ENCODE results near the gene ARFIP1. TPM values are rescaled to one million over a fixed set of nuclear protein-coding genes. Genes with fewer than 3 reads are reported as not detected.

Gene ARFIP1, protein sequence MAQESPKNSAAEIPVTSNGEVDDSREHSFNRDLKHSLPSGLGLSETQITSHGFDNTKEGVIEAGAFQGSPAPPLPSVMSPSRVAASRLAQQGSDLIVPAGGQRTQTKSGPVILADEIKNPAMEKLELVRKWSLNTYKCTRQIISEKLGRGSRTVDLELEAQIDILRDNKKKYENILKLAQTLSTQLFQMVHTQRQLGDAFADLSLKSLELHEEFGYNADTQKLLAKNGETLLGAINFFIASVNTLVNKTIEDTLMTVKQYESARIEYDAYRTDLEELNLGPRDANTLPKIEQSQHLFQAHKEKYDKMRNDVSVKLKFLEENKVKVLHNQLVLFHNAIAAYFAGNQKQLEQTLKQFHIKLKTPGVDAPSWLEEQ
- 10 to 100 TPM in 1 of 2 experiments, 1 to 10 TPM in 1; 8.4 to 10.5 TPM for total RNA-seq

DNA sequence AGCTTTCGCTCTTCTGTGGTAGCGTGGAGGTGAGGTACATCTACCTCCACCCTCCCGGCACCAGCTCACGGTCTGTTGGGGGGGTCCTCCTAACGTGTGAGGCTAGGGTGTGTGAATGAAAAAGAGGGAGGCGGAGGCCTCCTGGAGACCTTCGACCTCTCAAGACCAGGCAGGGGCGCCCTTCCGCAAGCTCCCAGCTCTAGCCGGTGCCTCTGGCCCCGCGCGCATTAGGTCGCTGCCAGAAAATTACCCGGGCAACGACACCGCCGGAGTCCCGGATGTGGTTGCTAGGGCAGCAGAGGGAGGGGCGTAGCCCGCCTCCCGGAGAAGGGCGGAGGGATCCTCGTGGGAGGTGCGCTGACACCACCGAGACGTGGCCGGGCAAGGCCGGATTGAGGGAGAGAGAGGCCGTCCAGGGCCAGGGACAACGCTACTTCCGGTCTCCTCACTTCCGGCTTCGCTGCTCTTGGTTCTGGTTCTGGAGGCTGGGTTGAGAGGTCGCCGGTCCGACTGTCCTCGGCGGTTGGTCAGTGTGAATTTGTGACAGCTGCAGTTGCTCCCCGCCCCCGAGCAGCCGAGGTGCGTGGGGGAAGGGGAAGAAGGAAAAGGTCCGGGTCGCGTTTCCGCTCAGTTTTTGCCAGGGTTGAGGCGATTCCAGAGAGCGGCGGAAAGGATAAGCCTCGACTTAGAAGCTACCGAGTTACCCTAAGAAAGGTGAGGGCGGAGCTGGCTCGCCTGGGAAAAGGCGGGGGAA is at the start of gene ARFIP1, which contains the start of gene TIGD4:
Gene ARFIP1, plus strand, starts transcription at position 442 of the 754 bp plus-strand sequence. CDS start 49,680 bp downstream, outside the sequence.
Gene TIGD4, minus strand, starts transcription at position 218 of the 754 bp plus-strand sequence. CDS start 8,726 bp downstream, outside the sequence.
- peak; percentile 97 for DNase-seq
- peaks cover 2% of the 10 kb centered on the region for H3K36me3 Mint-ChIP-seq (ENCODE audit: low read depth)
- peak; percentile 91 for ATAC-seq
- CTCF ChIA-PET = interaction anchor here (0.7 to 2.3 kb wide), 12 partner anchors 8 to 293 kb away, joined by 3 to 13 read pairs (median 4); no protein-coding TSS in a partner anchor
- peak within 1 kb of the TSS; percentile 94 for H3K27ac Mint-ChIP-seq
- POLR2A ChIA-PET = interaction anchor here (1.1 to 1.5 kb wide), 2 partner anchors 243 to 451 kb away, joined by 3 to 6 read pairs; partner anchors contain the start of gene FBXW7
- intact Hi-C loops (cut with DNase I, micrococcal nuclease) = loop anchor here (1.0 to 5.0 kb wide), 10 partner anchors 28 to 1762 kb away; partner anchors contain the start of genes FBXW7 (in 2 of the 2), FHDC1 (in 1 of the 2), GATB (in 1 of the 2) and LRBA (in 1 of the 2)
- H3K27me3 Mint-ChIP-seq = peaks cover 5% of the 10 kb centered on the region
- peak within 1 kb of the TSS; percentile 96 for H3K4me3 Mint-ChIP-seq
- H3K9me3 Mint-ChIP-seq (ENCODE audit: low read depth) = no peaks in the 10 kb centered on the region
- H3K4me1 Mint-ChIP-seq = peaks cover 44% of the 10 kb centered on the region

DNA sequence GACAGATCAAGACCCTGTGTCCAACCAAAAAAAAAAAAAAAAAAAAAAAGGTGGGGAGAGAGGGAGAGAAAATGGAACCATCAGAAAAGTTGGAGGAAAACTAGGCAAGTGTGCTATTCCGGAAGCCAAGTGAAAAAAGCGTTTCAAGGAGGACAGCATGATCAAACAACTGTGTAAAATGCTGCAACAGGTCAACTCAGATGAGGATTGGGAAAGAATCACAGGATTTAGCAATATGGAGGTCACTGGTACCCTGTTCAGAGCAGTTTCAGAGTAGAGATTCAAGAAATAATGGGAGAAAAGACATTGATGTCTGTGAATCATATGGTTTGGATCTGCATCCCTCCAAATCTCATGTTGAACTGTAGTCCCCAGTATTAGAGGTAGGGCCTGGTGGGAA is 47.8 kb upstream of the ARFIP1 start:
- ChIA-PET CTCF (interaction anchor here (1.4 to 5.1 kb wide), 2 partner anchors 7 to 231 kb away, joined by 4 to 54 read pairs; no protein-coding TSS in a partner anchor), POLR2A (no interaction called here)
- H3K27ac Mint-ChIP-seq = no peak overlapping the region
- ATAC-seq (no peak), DNase-seq (no peak)
- H3K27me3 Mint-ChIP-seq = peaks cover 3% of the 10 kb centered on the region
- no peak overlapping the region for H3K4me3 Mint-ChIP-seq
- intact Hi-C loops (cut with DNase I, micrococcal nuclease) = loop anchor here in 1 of 2 experiments (10.0 kb wide), 1 partner anchor 327 kb away; no protein-coding TSS in a partner anchor
- H3K36me3 Mint-ChIP-seq (ENCODE audit: low read depth) = no peaks in the 10 kb centered on the region
- H3K9me3 Mint-ChIP-seq (ENCODE audit: low read depth) = no peaks in the 10 kb centered on the region
- no peaks in the 10 kb centered on the region for H3K4me1 Mint-ChIP-seq

DNA sequence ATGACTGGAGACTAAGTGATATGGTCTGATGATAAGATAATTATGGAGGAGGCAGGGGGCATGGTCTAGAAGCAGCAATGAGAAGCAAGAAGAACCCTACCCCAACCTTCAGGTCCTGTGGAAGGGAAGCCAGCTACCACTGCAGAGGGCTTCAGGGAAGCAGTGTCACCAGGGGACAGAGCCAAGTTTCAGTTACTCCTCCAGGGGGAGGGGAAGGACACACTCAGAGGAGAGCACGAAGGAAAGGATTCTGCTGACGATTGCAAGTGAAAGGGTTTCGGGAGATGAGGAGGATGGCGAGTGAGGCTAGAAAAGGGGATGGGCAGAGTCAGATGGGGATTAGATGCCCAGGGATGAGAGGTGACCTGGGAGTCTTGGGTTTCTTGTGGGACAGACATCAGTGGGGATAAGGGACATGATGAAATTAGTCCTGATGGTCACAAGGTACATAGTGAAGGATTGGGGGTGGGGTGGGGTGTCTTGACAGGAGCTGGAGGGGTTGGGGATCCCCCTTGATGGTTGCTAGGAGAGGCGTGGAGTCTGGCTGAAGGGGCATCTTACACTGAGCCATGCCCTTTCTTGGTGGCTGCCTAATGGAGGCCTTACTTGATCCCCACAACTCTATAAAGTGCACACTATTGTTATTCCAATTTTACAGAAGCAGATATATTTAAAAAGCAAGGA is 45.6 kb upstream of the ARFIP1 start:
- no peaks in the 10 kb centered on the region for H3K36me3 Mint-ChIP-seq (ENCODE audit: low read depth)
- no peak overlapping the region for H3K27ac Mint-ChIP-seq
- POLR2A ChIA-PET = no interaction called here
- intact Hi-C loops (cut with DNase I, micrococcal nuclease) = loop anchor here (2.0 to 10.0 kb wide), 3 partner anchors 231 to 329 kb away; no protein-coding TSS in a partner anchor
- ATAC-seq (no peak), DNase-seq (no peak)
- peaks cover 3% of the 10 kb centered on the region for H3K27me3 Mint-ChIP-seq
- no peaks in the 10 kb centered on the region for H3K9me3 Mint-ChIP-seq (ENCODE audit: low read depth)
- H3K4me3 Mint-ChIP-seq = no peak overlapping the region
- CTCF ChIA-PET = interaction anchor here (0.6 to 5.1 kb wide), 4 partner anchors 58 to 1400 kb away, joined by 3 to 54 read pairs (median 4); no protein-coding TSS in a partner anchor
- H3K4me1 Mint-ChIP-seq = peaks cover 2% of the 10 kb centered on the region

DNA sequence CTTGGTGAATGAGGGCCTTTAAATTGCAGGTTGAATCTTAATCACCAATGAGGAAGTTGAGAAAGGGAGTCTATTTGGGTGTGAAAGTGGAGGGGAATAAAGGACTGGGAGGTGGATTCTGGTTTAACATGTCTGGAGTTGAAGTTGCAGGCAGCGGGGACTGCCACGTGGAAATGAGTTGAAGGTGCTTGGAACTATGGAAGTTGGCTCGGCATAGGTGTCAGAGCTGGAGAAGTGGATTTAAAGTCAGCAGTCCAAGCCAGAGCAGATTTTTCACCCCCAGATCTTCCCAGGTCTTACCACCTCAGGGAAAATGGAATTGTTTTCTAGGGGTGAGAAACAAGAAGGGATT is 45.1 kb upstream of the ARFIP1 start:
- Mint-ChIP-seq H3K27ac (no peak overlapping the region), H3K36me3 (ENCODE audit: low read depth) (no peaks in the 10 kb centered on the region), H3K4me3 (no peak overlapping the region), H3K27me3 (peaks cover 3% of the 10 kb centered on the region), H3K9me3 (ENCODE audit: low read depth) (no peaks in the 10 kb centered on the region), H3K4me1 (peaks cover 2% of the 10 kb centered on the region)
- DNase-seq (no peak), ATAC-seq (no peak)
- POLR2A ChIA-PET = no interaction called here
- CTCF ChIA-PET = interaction anchor here (0.6 to 5.1 kb wide), 9 partner anchors 13 to 1400 kb away, joined by 3 to 54 read pairs (median 4); no protein-coding TSS in a partner anchor
- intact Hi-C loops (cut with DNase I, micrococcal nuclease) = loop anchor here (1.0 to 10.0 kb wide), 5 partner anchors 232 to 330 kb away; no protein-coding TSS in a partner anchor

DNA sequence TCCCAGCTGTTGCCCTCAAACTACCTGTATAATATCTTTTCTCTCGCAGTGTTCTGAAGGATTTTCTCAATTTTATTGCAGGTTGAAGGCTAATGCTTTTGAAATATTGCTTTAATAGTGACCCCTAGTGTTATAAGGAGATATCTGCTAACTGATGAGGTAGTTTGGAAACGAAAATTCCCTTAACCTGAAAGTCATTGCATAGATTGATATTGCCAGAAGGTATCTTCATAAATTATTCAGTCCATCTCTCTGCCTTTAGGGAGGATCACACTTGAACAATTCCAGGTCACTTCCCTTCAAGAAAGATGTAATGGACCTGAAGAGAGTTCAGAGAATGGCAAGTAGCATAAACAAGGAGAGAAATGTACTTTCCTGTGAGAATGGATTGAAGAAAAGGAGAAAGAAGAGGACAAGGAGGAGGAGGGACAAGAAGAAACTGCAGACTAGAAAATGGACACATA is 44.3 kb upstream of the ARFIP1 start:
- ChIA-PET POLR2A (no interaction called here), CTCF (interaction anchor here (0.7 to 5.1 kb wide), 11 partner anchors 12 to 410 kb away, joined by 3 to 54 read pairs (median 4); no protein-coding TSS in a partner anchor)
- Mint-ChIP-seq H3K27me3 (peaks cover 3% of the 10 kb centered on the region), H3K4me3 (no peak overlapping the region), H3K4me1 (peaks cover 2% of the 10 kb centered on the region), H3K9me3 (ENCODE audit: low read depth) (no peaks in the 10 kb centered on the region), H3K36me3 (ENCODE audit: low read depth) (no peaks in the 10 kb centered on the region), H3K27ac (no peak overlapping the region)
- ATAC-seq = no peak
- intact Hi-C loops (cut with DNase I, micrococcal nuclease) = loop anchor here (1.0 to 10.0 kb wide), 5 partner anchors 233 to 331 kb away; no protein-coding TSS in a partner anchor
- DNase-seq = no peak

DNA sequence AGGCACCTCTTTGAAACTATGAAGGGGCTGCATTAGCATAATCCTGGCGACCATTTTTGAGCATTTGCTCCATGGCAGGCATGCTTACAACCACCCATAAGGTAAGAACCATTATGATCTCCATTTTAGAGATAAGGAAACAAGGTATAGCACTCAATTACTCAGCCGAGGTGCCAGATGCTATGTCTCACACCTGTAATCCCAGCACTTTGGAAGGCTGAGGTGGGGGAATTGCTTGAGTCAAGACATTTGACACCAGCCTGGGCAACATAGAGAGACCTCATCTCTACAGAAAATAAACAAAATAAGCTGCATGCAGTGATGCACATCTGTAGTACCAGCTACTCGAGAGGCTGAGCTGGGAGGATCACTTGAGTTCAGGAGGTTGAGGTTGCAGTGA is 43.8 kb upstream of the ARFIP1 start:
- intact Hi-C loops (cut with DNase I, micrococcal nuclease) = loop anchor here (1.0 to 10.0 kb wide), 5 partner anchors 233 to 331 kb away; no protein-coding TSS in a partner anchor
- H3K4me1 Mint-ChIP-seq = peaks cover 2% of the 10 kb centered on the region
- ATAC-seq (no peak), DNase-seq (no peak)
- H3K36me3 Mint-ChIP-seq (ENCODE audit: low read depth) = no peaks in the 10 kb centered on the region
- no peak overlapping the region for H3K4me3 Mint-ChIP-seq
- peaks cover 3% of the 10 kb centered on the region for H3K27me3 Mint-ChIP-seq
- H3K9me3 Mint-ChIP-seq (ENCODE audit: low read depth) = no peaks in the 10 kb centered on the region
- H3K27ac Mint-ChIP-seq = no peak overlapping the region
- POLR2A ChIA-PET = no interaction called here
- CTCF ChIA-PET = interaction anchor here (0.7 to 5.1 kb wide), 10 partner anchors 9 to 327 kb away, joined by 3 to 54 read pairs (median 4); no protein-coding TSS in a partner anchor

DNA sequence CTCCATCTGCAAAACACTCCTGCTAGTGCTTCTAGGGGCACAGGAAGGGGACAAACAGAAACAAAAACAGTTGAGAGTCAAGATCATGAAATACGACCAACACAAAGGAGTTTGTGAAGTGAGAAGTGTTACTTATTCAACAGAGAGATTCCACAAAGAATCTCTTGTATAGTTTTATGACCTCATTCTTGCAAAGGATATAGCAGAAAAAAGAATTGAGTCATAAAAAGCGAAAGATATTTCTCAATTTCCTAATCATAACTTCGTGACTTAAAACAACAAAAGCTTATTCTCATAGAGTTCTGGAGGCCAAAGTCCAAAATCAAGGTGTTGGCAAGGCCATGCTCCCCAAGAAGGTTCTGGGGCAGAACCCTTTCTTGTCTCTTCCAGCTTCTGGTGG is 40.9 kb upstream of the ARFIP1 start:
- H3K9me3 Mint-ChIP-seq (ENCODE audit: low read depth) = no peaks in the 10 kb centered on the region
- H3K4me3 Mint-ChIP-seq = no peak overlapping the region
- no peak overlapping the region for H3K27ac Mint-ChIP-seq
- H3K4me1 Mint-ChIP-seq = peaks cover 2% of the 10 kb centered on the region
- ATAC-seq = no peak
- ChIA-PET CTCF (interaction anchor here (0.5 to 1.4 kb wide), 3 partner anchors 8 to 349 kb away, joined by 4 read pairs; no protein-coding TSS in a partner anchor), POLR2A (no interaction called here)
- intact Hi-C loops (cut with DNase I, micrococcal nuclease) = loop anchor here in 1 of 2 experiments (10.0 kb wide), 1 partner anchor 334 kb away; no protein-coding TSS in a partner anchor
- peaks cover 3% of the 10 kb centered on the region for H3K27me3 Mint-ChIP-seq
- no peaks in the 10 kb centered on the region for H3K36me3 Mint-ChIP-seq (ENCODE audit: low read depth)
- no peak for DNase-seq

DNA sequence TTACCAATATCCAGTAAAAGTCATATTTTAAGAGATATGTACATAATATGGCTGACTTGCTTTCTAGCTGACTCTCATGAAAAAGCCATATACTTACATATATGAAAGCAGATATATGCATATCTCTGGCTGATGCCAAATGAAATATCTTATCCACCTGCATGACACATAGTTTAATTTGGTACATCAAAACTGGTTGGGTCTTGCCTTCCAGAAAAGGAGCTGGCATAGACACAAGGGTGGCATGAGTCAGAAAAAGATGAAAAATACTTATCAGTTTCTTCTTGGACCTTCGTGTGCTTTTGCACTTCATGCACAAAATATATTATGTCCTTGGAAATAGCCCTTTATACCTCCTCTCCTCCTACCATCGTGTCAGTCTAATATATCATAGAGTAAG is 32.3 kb upstream of the ARFIP1 start:
- no peak overlapping the region for H3K4me3 Mint-ChIP-seq
- POLR2A ChIA-PET = no interaction called here

DNA sequence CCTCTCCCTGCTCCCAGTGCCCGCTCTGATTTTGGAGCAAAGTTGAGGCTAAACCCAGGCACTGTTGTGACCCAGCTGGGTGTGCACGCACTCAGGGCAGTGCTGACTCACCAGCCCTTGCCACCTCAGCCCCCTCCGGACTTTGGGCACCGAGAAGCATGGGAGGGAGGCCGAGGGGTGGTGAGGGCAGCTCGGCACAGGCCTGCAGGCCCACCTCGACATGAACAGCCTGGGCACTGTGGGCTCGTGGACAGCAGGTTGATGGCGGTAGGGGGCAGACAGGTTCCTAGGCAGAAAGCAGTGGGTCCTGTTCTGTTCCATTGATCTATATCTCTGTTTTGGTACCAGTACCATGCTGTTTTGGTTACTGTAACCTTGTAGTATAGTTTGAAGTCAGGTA is 31.1 kb upstream of the ARFIP1 start:
- intact Hi-C loops (cut with DNase I, micrococcal nuclease) = no loop called here
- ChIA-PET POLR2A (no interaction called here), CTCF (no interaction called here)
- ATAC-seq (no peak), DNase-seq (no peak)
- Mint-ChIP-seq H3K27ac (no peak overlapping the region), H3K4me1 (no peaks in the 10 kb centered on the region), H3K9me3 (ENCODE audit: low read depth) (no peaks in the 10 kb centered on the region), H3K4me3 (no peak overlapping the region), H3K27me3 (no peaks in the 10 kb centered on the region), H3K36me3 (ENCODE audit: low read depth) (no peaks in the 10 kb centered on the region)

More for the DNA sequence above, 32.3 kb upstream of the ARFIP1 start:
- CTCF ChIA-PET = interaction anchor here (0.9 kb wide), 1 partner anchor 12 kb away, joined by 3 read pairs; no protein-coding TSS in a partner anchor
- no peak overlapping the region for H3K27ac Mint-ChIP-seq
- H3K4me1 Mint-ChIP-seq = no peaks in the 10 kb centered on the region
- no peaks in the 10 kb centered on the region for H3K9me3 Mint-ChIP-seq (ENCODE audit: low read depth)
- no peaks in the 10 kb centered on the region for H3K27me3 Mint-ChIP-seq
- H3K36me3 Mint-ChIP-seq (ENCODE audit: low read depth) = no peaks in the 10 kb centered on the region
- ATAC-seq = no peak
- no peak for DNase-seq
- intact Hi-C loops (cut with DNase I, micrococcal nuclease) = no loop called here

DNA sequence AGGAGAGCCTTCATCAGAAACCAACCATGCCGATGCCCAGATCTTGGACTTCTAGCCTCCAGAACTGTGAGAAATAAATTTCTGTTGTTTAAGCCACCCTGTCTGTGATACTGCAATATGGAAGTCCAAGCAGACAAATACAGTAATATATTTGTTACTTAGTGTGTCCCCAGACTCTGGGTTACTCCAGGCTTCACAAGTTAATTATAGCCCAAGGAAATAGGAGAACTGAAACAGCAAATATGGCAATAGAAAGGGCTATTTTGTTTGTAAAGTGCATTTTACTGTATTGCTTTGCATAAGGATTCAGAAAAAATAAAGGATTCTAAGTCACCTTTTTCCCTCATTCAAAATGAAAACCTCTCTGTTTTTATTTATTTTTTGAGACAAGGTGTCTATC is 16.0 kb upstream of the ARFIP1 start:
- H3K27me3 Mint-ChIP-seq = no peaks in the 10 kb centered on the region
- intact Hi-C loops (cut with DNase I, micrococcal nuclease) = no loop called here
- ChIA-PET POLR2A (interaction anchor here (0.6 kb wide), 1 partner anchor 203 kb away, joined by 5 read pairs; no protein-coding TSS in a partner anchor), CTCF (interaction anchor here (0.6 kb wide), 1 partner anchor 522 kb away, joined by 3 read pairs; no protein-coding TSS in a partner anchor)
- no peak overlapping the region for H3K27ac Mint-ChIP-seq
- no peak for DNase-seq
- H3K36me3 Mint-ChIP-seq (ENCODE audit: low read depth) = no peaks in the 10 kb centered on the region
- no peaks in the 10 kb centered on the region for H3K4me1 Mint-ChIP-seq
- H3K9me3 Mint-ChIP-seq (ENCODE audit: low read depth) = no peaks in the 10 kb centered on the region
- ATAC-seq = no peak
- no peak overlapping the region for H3K4me3 Mint-ChIP-seq
